GM10266 (cell line): Measurements from ENCODE around the gene PMVK.
A peak's percentile ranks its signal among the peaks of the same experiment; 100 is the strongest.

Source experiments
- DNase-seq: peaks from one replicate; pipeline ENCODE4 v3.0.0; 2012; ENCODE audit errors: extremely low spot score
- CTCF ChIP-seq: IDR thresholded peaks from 2 replicates; pipeline ENCODE4 v1.5.1; 2012; ENCODE audit warnings: mild to moderate bottlenecking, low read depth; ENCODE audit not compliant: control insufficient read depth, insufficient read depth; ENCODE audit errors: missing control alignments

PMVK gene

GRCh38 chr1:154879038-154879421 lies 57.5 kb downstream of the PMVK start:
- no peak for DNase-seq
- TF ChIP-seq CTCF: no peak

GRCh38 chr1:154878371-154879037 lies 58.0 kb downstream of the PMVK start:
- peak; percentile 89 for TF ChIP-seq CTCF
- peak; percentile 74 for DNase-seq

GRCh38 chr1:154877370-154877974 lies 59.0 kb downstream of the PMVK start:
- TF ChIP-seq CTCF: no peak
- DNase-seq: no peak

GRCh38 chr1:154876842-154877369 lies 59.6 kb downstream of the PMVK start:
- TF ChIP-seq CTCF: no peak
- no peak for DNase-seq
